Aorta (tissue), 5 donors: ENCODE results near the gene FRMD6. TPM values are rescaled to one million over a fixed set of nuclear protein-coding genes. Genes with fewer than 3 reads are reported as not detected.

Source experiments
- ATAC-seq: fragments of 200-7000 bp; cut with Tn5 transposase; one replicate; pipeline ENCODE4 v1.9.1; 2022; ENCODE audit warnings: moderate library complexity; ENCODE audit not compliant: low FRiP score
- DNase-seq, 2 donors: peaks; one replicate each; pipeline ENCODE4 v3.0.0-alpha.2; 2020
- H3K27ac ChIP-seq, 2 donors: one replicate each; pipeline ENCODE4 v1.5.1; 2013; ENCODE audit warnings: low read length in 2 of 2, mild to moderate bottlenecking in 2 of 2, moderate library complexity in 2 of 2, control low read depth in 1 of 2, inconsistent platforms in 1 of 2, low read depth in 1 of 2
- H3K27me3 ChIP-seq, 2 donors: one replicate each; pipeline ENCODE4 v1.6.1; 2013; ENCODE audit warnings: control low read depth in 1 of 2, low read length in 1 of 2, mild to moderate bottlenecking in 1 of 2, moderate library complexity in 1 of 2; ENCODE audit not compliant: insufficient read depth in 2 of 2, control insufficient read depth in 1 of 2
- H3K36me3 ChIP-seq, 2 donors: one replicate each; pipeline ENCODE4 v1.6.1; 2013; ENCODE audit warnings: control low read depth in 1 of 2, low read length in 1 of 2, mild to moderate bottlenecking in 1 of 2; ENCODE audit not compliant: insufficient read depth in 2 of 2, control insufficient read depth in 1 of 2
- H3K4me1 ChIP-seq, 2 donors: one replicate each; pipeline ENCODE4 v1.6.1; 2013; ENCODE audit warnings: low read length in 2 of 2, control low read depth in 1 of 2, mild to moderate bottlenecking in 1 of 2, moderate library complexity in 1 of 2; ENCODE audit not compliant: insufficient read depth in 2 of 2, control insufficient read depth in 1 of 2
- H3K4me3 ChIP-seq, 2 donors: one replicate each; pipeline ENCODE4 v1.5.1; 2013; ENCODE audit warnings: low read length in 2 of 2, control low read depth in 1 of 2, mild to moderate bottlenecking in 1 of 2
- H3K9me3 ChIP-seq: one replicate; pipeline ENCODE4 v1.6.1; 2013; ENCODE audit warnings: mild to moderate bottlenecking, low read length; ENCODE audit not compliant: control insufficient read depth
- WGBS, 2 donors: extraction: QIAGEN DNeasy Blood & Tissue Kit; methylation state at CpG; one replicate each; pipeline ENCODE4 v1.1.7; 2013; 5-methylcytosine and 5-hydroxymethylcytosine counted together
- intact Hi-C, 2 donors: fragments of 100-400 bp; cut with DNase I; formaldehyde crosslinking; loops; one replicate each; pipeline versions ENCODE4 v1.14.2 to v1.15.0; 2022
- polyA plus RNA-seq, 2 donors: library from polyadenylated mRNA; stranded (reverse); fragments of 200-250 nt; gene quantifications; one replicate each; pipeline ENCODE4 v1.2.3, GENCODE V29; 2013
- total RNA-seq, 2 donors: library from RNA; stranded (reverse); fragmentation: NEBNext Ultra II Directional; extraction: Animal tissue kit (Norgen Biotek cat#: 25700); gene quantifications; one replicate each; pipeline ENCODE4 v1.2.1, GENCODE V29; 2021
- donor health status: healthy with polysubstance abuse.
- donor health status: Bipolar disorder and iron deficiency.
- donor health status: DM: no; HTN: no; CAD: no.
- donor health status: DM: no; HTN: no; CAD: no.
- donor health status: DM: yes; HTN: yes; CAD: no.

Gene FRMD6
- total and polyA plus RNA-seq, 4 donors: 10.3 to 56.7 (median 27.9) TPM

DNA sequence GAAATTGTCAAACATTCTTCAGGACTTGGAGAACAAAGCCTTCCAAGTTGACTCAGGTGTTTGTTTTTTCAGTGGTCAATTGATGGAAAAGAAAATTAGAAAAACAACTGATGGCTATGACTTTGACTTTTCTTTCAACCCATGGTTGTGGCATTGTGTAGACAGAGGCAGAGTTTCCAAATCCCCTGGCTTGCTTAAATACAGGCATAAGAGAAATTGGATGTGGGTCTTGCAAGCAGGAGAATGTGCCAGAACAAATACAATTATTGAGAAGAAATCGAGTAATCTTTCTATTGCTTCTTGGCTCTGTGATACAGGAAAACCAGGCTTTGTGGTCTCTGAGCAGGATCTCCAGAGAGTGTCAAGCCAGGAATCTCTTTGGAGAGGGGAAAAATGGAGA is 40.9 kb upstream of the FRMD6 start:
- H3K9me3 ChIP-seq: no peaks in the 10 kb centered on the region
- no peak overlapping the region for H3K4me3 ChIP-seq
- intact Hi-C loops: no loop called here
- no peak overlapping the region for H3K27ac ChIP-seq
- WGBS, 2 donors: 3 to 8% methylated on average over 1 of the region's 1 CpG
- H3K4me1 ChIP-seq: no peaks in the 10 kb centered on the region
- DNase-seq (no peak), ATAC-seq (no peak)
- no peaks in the 10 kb centered on the region for H3K36me3 ChIP-seq
- H3K27me3 ChIP-seq: no peaks in the 10 kb centered on the region

DNA sequence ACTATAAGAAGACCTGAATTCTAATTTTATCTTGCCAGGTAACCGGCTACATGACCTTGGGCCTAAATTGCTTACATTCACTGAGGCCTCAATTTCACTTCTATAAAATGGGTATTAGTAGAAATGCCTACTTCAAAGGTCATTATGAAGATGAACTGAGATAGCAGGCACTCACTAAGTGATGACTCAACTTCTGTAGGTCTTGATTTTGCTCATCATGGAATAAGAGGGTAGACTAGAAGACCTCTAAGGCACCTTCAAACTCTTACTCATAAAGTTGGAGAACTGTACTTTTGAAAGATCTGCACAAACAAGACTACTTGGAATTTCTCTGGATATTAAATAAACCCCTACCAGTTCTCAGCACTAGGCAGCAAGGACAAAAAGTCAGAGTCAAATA is 39.3 kb upstream of the FRMD6 start:
- Histone ChIP-seq H3K27ac (no peak overlapping the region), H3K9me3 (no peaks in the 10 kb centered on the region), H3K4me3 (no peak overlapping the region), H3K36me3 (no peaks in the 10 kb centered on the region), H3K4me1 (peaks cover 0 to 3% of the 10 kb centered on the region in 2 donors), H3K27me3 (no peaks in the 10 kb centered on the region)
- DNase-seq (no peak), ATAC-seq (no peak)
- intact Hi-C loops: no loop called here
- whole genome bisulfite sequencing, 2 donors: 49 to 99% methylated on average over 1 of the region's 1 CpG

DNA sequence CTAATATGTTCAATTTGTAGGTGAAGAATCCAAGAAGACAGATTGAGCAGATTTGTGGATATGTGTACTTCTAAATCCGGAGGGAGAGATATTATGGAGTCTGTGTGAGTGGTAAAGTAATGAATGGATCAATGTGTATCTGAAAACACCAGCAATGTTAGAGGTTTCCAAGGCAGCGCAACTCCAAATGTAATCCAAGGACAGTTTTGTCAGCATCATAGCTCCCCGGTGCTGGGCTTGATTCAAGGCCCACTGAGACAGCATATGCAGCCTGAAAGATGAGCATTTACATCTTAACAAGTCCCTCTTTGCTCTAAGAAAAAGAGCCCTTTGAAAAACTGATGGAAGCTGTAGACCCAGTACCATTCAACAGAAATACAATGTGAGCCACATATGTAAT is 38.3 kb upstream of the FRMD6 start:
- WGBS, 2 donors: 86 to 88% methylated on average over 3 of the region's 3 CpGs
- intact Hi-C loops: no loop called here
- H3K4me1 ChIP-seq: peaks cover 0 to 3% of the 10 kb centered on the region in 2 donors
- no peaks in the 10 kb centered on the region for H3K9me3 ChIP-seq
- no peak overlapping the region for H3K27ac ChIP-seq
- DNase-seq (no peak), ATAC-seq (no peak)
- no peak overlapping the region for H3K4me3 ChIP-seq
- no peaks in the 10 kb centered on the region for H3K36me3 ChIP-seq
- H3K27me3 ChIP-seq: no peaks in the 10 kb centered on the region

DNA sequence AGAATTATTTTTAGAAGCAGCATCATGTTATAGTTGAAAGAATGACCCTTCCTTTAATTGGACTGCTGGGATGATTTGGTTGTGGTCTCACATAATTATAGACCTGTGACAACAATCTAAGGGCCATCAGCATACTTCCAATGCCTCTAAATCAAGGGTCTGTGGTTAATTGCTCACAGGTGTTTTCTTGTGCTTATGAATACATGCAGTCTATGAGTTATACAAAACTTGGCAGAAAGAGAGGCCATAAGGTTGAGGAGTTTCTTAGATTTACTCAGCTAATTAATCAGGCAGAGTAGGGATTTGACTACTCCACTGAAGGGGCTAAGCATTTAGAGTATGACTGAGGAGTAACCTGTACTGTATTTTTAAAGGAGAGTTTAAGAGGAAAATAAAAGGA is 37.0 kb upstream of the FRMD6 start:
- Histone ChIP-seq H3K27me3 (no peaks in the 10 kb centered on the region), H3K36me3 (no peaks in the 10 kb centered on the region), H3K9me3 (no peaks in the 10 kb centered on the region), H3K27ac (no peak overlapping the region), H3K4me1 (peaks cover 0 to 3% of the 10 kb centered on the region in 2 donors), H3K4me3 (no peak overlapping the region)
- no peak for ATAC-seq
- intact Hi-C loops: no loop called here
- no peak for DNase-seq

DNA sequence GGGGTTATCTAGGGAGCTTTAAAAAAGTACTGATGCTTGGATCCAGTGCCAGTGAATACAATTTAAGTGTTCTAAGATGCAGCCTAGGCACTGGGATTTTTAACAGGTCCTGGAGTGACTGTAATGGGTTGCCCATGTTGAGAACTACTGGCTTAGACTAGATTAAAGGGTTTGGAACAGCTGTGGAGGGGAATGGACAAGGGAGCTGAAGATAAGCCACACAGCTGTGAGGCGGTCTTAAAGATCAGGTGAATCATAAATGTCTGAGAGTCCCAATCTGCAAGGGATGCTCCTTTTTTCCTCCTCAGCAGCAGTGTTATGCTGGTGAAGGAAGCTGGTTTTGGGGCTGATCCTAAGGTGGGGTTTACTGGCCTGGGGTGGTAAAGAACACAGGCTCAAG is 35.5 kb upstream of the FRMD6 start:
- intact Hi-C loops: no loop called here
- ATAC-seq: no peak
- Histone ChIP-seq H3K27me3 (no peaks in the 10 kb centered on the region), H3K4me3 (no peak overlapping the region), H3K9me3 (no peaks in the 10 kb centered on the region), H3K27ac (no peak overlapping the region), H3K36me3 (no peaks in the 10 kb centered on the region), H3K4me1 (peaks cover 0 to 3% of the 10 kb centered on the region in 2 donors)
- no peak for DNase-seq
- WGBS, 2 donors: 96 to 100% methylated on average over 1 of the region's 1 CpG

DNA sequence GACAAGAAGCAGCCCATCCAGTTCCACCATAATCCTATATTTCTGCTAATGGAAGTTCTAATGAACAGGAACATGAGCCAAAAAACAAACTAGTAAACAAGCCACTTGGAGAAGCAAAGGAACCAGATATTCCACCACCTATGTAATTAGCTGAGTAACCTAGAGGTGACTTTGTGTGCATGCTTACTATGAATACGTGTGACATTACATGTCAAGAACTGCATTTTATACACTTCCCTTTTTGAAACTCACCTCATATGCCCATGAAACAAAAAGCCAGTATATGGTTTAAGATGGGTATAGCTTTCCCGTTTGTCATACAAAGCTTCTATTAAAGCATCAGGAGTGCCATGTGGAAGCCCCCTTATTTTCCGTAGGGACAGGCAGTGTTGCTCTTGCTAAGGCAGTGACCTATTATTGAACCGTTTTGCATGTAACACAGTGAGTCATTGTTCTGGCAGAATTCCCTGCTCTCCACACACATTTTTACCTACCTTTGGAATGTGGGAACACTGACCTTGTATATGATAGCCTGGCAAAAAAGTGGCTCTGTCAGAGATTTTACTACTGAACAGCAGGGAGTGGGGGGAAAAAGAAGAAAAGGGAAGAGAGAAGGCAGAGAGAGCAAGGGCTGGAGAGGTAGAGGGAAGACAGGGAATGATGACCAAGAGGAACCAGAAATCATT is 34.8 kb upstream of the FRMD6 start:
- H3K4me3 ChIP-seq: no peak overlapping the region
- intact Hi-C loops: no loop called here
- no peaks in the 10 kb centered on the region for H3K9me3 ChIP-seq
- no peak for DNase-seq
- 31 to 32% methylated on average over 4 of the region's 4 CpGs for whole genome bisulfite sequencing, 2 donors
- no peaks in the 10 kb centered on the region for H3K36me3 ChIP-seq
- no peaks in the 10 kb centered on the region for H3K27me3 ChIP-seq
- H3K27ac ChIP-seq: no peak overlapping the region
- no peak for ATAC-seq
- peaks cover 0 to 3% of the 10 kb centered on the region in 2 donors for H3K4me1 ChIP-seq

DNA sequence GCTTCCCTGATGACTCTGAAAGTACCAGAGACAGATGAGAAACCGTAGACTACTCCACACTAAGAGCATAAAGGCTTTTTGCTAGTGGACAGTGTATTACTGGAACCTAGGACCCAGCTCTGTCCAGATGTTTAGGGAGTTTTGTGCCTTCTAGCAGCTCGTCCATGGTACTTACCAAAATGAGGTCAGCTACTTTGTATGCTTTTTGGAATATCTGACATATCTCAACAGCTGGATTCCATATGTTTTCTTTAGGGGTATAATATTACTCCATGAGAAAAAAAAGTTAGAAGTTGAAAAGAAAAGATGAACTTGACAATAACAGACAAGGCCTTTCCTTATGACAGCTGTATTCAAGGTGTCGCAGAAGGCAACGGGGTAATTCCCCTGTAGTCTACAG is 32.1 kb upstream of the FRMD6 start:
- Histone ChIP-seq H3K9me3 (no peaks in the 10 kb centered on the region), H3K27ac (no peak overlapping the region), H3K27me3 (no peaks in the 10 kb centered on the region), H3K4me3 (no peak overlapping the region), H3K4me1 (peaks cover 0 to 3% of the 10 kb centered on the region in 2 donors), H3K36me3 (no peaks in the 10 kb centered on the region)
- WGBS, 2 donors: 82 to 95% methylated on average over 4 of the region's 4 CpGs
- intact Hi-C loops: no loop called here
- ATAC-seq: no peak
- DNase-seq: no peak

DNA sequence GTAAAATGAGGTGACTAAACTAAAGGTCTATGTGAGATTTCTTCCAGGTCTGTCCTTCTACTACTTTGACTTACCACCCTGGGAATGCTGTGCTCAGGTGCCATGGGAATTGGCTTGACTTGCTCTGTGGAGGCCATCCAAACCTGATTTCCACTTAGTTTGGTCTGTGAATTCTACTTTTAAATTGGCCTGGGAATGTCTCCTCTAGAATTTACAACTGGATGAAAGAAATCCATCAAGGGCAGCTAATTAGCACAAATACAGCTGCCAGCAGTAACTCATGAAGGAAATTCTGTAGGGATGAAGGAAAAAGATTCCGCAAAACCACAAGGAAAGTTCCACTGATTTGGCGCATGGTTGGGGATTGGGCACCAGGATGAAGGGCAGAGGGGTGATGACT is 31.7 kb upstream of the FRMD6 start:
- no peaks in the 10 kb centered on the region for H3K9me3 ChIP-seq
- no peak overlapping the region for H3K4me3 ChIP-seq
- H3K27me3 ChIP-seq: no peaks in the 10 kb centered on the region
- WGBS, 2 donors: 98 to 99% methylated on average over 2 of the region's 2 CpGs
- DNase-seq: no peak
- no peak for ATAC-seq
- intact Hi-C loops: no loop called here
- H3K4me1 ChIP-seq: peaks cover 0 to 3% of the 10 kb centered on the region in 2 donors
- H3K36me3 ChIP-seq: no peaks in the 10 kb centered on the region
- H3K27ac ChIP-seq: no peak overlapping the region

DNA sequence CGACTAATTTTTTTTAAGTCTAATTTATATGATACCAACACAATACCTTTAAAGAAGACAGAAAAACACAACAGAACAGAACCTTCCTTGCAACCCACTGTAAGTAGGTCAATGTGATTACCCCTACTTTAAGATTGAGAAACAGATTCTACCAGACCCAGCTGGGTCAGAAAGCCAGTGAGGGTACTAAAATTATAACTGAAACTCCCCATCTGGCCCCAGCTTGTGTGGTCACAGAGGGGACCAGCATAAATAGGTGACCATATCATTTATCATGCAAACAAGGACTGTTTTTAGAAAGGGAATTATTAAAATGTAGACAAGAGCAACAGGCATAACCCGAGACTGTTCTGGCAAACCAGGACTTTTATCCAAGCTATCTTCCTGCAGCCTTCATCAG is 30.1 kb upstream of the FRMD6 start:
- intact Hi-C loops: no loop called here
- Histone ChIP-seq H3K9me3 (no peaks in the 10 kb centered on the region), H3K4me1 (peaks cover 0 to 3% of the 10 kb centered on the region in 2 donors), H3K27me3 (no peaks in the 10 kb centered on the region), H3K4me3 (no peak overlapping the region), H3K27ac (no peak overlapping the region), H3K36me3 (no peaks in the 10 kb centered on the region)
- WGBS, 2 donors: 87 to 88% methylated on average over 2 of the region's 2 CpGs
- no peak for ATAC-seq
- DNase-seq: no peak
